Fibroblast of lung (primary cell): ENCODE results near the gene DICER1.

Experiments
- EZH2 ChIP-seq: IDR thresholded peaks from 2 replicates; pipeline ENCODE4 v1.5.1; 2012; ENCODE audit warnings: low read length, control low read depth, mild to moderate bottlenecking; ENCODE audit errors: missing control alignments
- TF ChIP-seq, protein P1 (sequence below), 2 donors: IDR thresholded peaks in 1 of 2; conservative IDR thresholded peaks in 1 of 2; 1 replicate in 1 of 2; 2 replicates in 1 of 2; pipeline ENCODE4 v1.5.1; 2011 to 2012; ENCODE audit warnings: low read length in 2 of 2, control low read depth in 1 of 2, inconsistent platforms in 1 of 2, low read depth in 1 of 2, mild to moderate bottlenecking in 1 of 2

DNA sequence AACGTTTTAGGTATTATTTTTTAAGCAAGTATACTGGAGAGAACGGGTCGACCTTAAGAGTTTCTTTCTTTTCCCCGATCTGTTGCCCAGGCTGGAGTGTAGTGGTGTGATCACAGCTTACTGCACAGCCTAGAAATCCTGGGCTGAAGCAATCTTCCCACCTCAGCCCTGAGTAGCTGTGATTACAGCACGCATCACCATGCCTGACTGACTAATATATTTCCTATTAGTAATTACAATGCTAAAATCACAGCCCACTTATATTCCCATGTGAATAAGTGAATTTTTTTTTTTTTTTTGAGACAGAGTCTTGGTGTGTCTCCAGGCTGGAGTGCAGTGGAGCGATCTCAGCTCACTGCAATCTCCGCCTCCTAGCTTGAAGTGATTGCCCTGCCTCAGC lies 50.4 kb downstream of the DICER1 start:
- TF ChIP-seq EZH2, result no peak
- TF ChIP-seq, protein P1, sequence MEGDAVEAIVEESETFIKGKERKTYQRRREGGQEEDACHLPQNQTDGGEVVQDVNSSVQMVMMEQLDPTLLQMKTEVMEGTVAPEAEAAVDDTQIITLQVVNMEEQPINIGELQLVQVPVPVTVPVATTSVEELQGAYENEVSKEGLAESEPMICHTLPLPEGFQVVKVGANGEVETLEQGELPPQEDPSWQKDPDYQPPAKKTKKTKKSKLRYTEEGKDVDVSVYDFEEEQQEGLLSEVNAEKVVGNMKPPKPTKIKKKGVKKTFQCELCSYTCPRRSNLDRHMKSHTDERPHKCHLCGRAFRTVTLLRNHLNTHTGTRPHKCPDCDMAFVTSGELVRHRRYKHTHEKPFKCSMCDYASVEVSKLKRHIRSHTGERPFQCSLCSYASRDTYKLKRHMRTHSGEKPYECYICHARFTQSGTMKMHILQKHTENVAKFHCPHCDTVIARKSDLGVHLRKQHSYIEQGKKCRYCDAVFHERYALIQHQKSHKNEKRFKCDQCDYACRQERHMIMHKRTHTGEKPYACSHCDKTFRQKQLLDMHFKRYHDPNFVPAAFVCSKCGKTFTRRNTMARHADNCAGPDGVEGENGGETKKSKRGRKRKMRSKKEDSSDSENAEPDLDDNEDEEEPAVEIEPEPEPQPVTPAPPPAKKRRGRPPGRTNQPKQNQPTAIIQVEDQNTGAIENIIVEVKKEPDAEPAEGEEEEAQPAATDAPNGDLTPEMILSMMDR (conservative IDR thresholded peaks at IDR 0.05 in 1 of 2, IDR thresholded peaks at IDR 0.05 in 1 of 2; ENCODE audit: low read depth in 1 of 2, low read length in 2 of 2), result no peak
